Thyroid gland (tissue), 4 donors: Measurements from ENCODE around the gene MAML3. TPM values are rescaled to one million over a fixed set of nuclear protein-coding genes. Genes with fewer than 3 reads are reported as not detected.

Source experiments
- DNase-seq, 2 donors: peaks; one replicate each; pipeline ENCODE4 v3.0.0-alpha.2; 2019
- H3K27ac ChIP-seq, 3 donors: fragments of 200-600 bp; sonication (generic); 1 replicate in 2 of 3; 2 replicates in 1 of 3; pipeline ENCODE4 v1.5.1; 2016 to 2019; ENCODE audit warnings: mild to moderate bottlenecking in 1 of 3, moderate library complexity in 1 of 3
- H3K27me3 ChIP-seq: fragments of 200-600 bp; sonication (generic); one replicate; pipeline ENCODE4 v1.5.1; 2019
- H3K36me3 ChIP-seq, 2 donors: fragments of 200-600 bp; sonication (generic); one replicate each; pipeline ENCODE4 v1.5.1; 2016 to 2019
- H3K4me1 ChIP-seq, 2 donors: fragments of 200-600 bp; sonication (generic); one replicate each; pipeline ENCODE4 v1.5.1; 2017 to 2019
- H3K4me3 ChIP-seq, 3 donors: fragments of 200-600 bp; sonication (generic); replicated peaks in 1 of 3; 1 replicate in 2 of 3; 2 replicates in 1 of 3; pipeline ENCODE4 v1.5.1; 2016; ENCODE audit warnings: mild to moderate bottlenecking in 1 of 3
- H3K9me3 ChIP-seq: fragments of 200-600 bp; sonication (generic); one replicate; pipeline ENCODE4 v1.5.1; 2017
- CTCF ChIP-seq, 6 experiments: fragments of 200-600 bp in 3 of 6; fragments of 450-650 bp in 3 of 6; sonication (generic) in 3 of 6; IDR thresholded peaks; one replicate each; pipeline ENCODE4 v1.5.1; 2016 to 2019; ENCODE audit warnings: antibody characterized with exemption in 6 of 6, mild to moderate bottlenecking in 2 of 6, inconsistent platforms in 1 of 6, moderate library complexity in 1 of 6
- POLR2A ChIP-seq, 2 donors: fragments of 450-650 bp; IDR thresholded peaks; one replicate each; pipeline ENCODE4 v1.6.1; 2017; ENCODE audit warnings: antibody characterized with exemption in 2 of 2, mild to moderate bottlenecking in 2 of 2, moderate library complexity in 1 of 2
- WGBS, 2 donors: methylation state at CpG; one replicate each; pipeline ENCODE4 v1.1.5; 2017; 5-methylcytosine and 5-hydroxymethylcytosine counted together
- intact Hi-C: fragments of 100-400 bp; cut with DNase I; formaldehyde crosslinking; loops from one replicate; pipeline ENCODE4 v1.15.1; 2023
- total RNA-seq, 4 donors: library from RNA; depleted of rRNA; stranded (reverse); fragments of >200 nt; gene quantifications; one replicate each; pipeline ENCODE4 v1.2.3, GENCODE V29; 2016

Gene MAML3
- total RNA-seq, 4 donors from 2014 or later: 5.7 to 14.1 (median 11.4) TPM

- no peak overlapping the region for H3K27ac ChIP-seq
Measured at GRCh38 chr4:139978692-139979091, 175.3 kb downstream of the MAML3 start.

GRCh38 chr4:139977838-139978609 lies 176.0 kb downstream of the MAML3 start:
- H3K9me3 ChIP-seq: no peaks in the 10 kb centered on the region
- no peaks in the 10 kb centered on the region for H3K27me3 ChIP-seq
- no peak for TF ChIP-seq CTCF (IDR thresholded peaks at IDR 0.05)
- H3K4me1 ChIP-seq: peaks cover 28 to 43% of the 10 kb centered on the region in 2 donors
- H3K27ac ChIP-seq: peak overlapping the region in 1 of 3 donors; percentile 7
- DNase-seq: peak; percentile 76 to 78
- H3K4me3 ChIP-seq: no peak overlapping the region
- WGBS, 2 donors: 53 to 55% methylated on average over 3 of the region's 3 CpGs
- no peaks in the 10 kb centered on the region for H3K36me3 ChIP-seq
- intact Hi-C loops: no loop called here

More at GRCh38 chr4:139978692-139979091, 175.3 kb downstream of the MAML3 start:
- TF ChIP-seq POLR2A (IDR thresholded peaks at IDR 0.05) (no peak), CTCF (IDR thresholded peaks at IDR 0.05) (no peak)
- Histone ChIP-seq H3K4me3 (no peak overlapping the region), H3K36me3 (no peaks in the 10 kb centered on the region), H3K9me3 (no peaks in the 10 kb centered on the region), H3K27me3 (no peaks in the 10 kb centered on the region), H3K4me1 (peaks cover 22 to 37% of the 10 kb centered on the region in 2 donors)
- intact Hi-C loops: no loop called here
- WGBS, 2 donors: 67 to 81% methylated on average over 2 of the region's 2 CpGs
- DNase-seq: no peak

DNA sequence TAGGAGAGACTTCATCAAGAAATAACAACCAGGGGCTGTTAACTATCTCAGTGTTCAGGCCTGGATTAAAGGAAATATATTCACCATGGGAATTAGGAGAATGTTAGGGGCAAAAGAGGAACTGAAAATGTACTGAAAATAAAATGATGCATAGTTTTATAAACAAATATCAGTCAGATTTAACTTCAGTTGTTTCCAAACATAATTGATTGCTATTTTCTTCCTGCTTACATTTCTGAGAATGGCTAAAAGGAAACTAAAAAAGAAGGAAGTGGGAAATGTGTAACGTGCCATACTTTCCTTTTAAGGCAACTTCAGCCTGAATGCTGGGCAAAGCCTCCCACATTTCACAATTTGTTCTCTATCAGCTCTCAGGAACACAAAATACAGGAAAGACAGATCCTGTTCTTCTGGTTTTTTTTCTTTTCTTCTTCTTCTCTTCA lies 178.1 kb downstream of the MAML3 start:
- DNase-seq: peak; percentile 31 to 36
- TF ChIP-seq POLR2A (IDR thresholded peaks at IDR 0.05): no peak
- TF ChIP-seq CTCF (IDR thresholded peaks at IDR 0.05): no peak
- intact Hi-C loops: no loop called here
- Histone ChIP-seq H3K4me3 (no peak overlapping the region), H3K27me3 (no peaks in the 10 kb centered on the region), H3K27ac (peak overlapping the region; percentile 47 to 68 (median 65)), H3K4me1 (peaks cover 30 to 46% of the 10 kb centered on the region in 2 donors), H3K9me3 (no peaks in the 10 kb centered on the region), H3K36me3 (no peaks in the 10 kb centered on the region)
- 8 to 33% methylated on average over 1 of the region's 1 CpG for WGBS, 2 donors

GRCh38 chr4:139973616-139974015 lies 180.4 kb downstream of the MAML3 start:
- TF ChIP-seq CTCF (IDR thresholded peaks at IDR 0.05) (no peak), POLR2A (IDR thresholded peaks at IDR 0.05) (no peak)
- intact Hi-C loops: no loop called here
- H3K36me3 ChIP-seq: no peaks in the 10 kb centered on the region
- DNase-seq: no peak
- no peak overlapping the region for H3K4me3 ChIP-seq
- H3K27ac ChIP-seq: peak overlapping the region in 1 of 3 donors; percentile 2
- H3K27me3 ChIP-seq: no peaks in the 10 kb centered on the region
- peaks cover 42 to 58% of the 10 kb centered on the region in 2 donors for H3K4me1 ChIP-seq
- no peaks in the 10 kb centered on the region for H3K9me3 ChIP-seq

DNA sequence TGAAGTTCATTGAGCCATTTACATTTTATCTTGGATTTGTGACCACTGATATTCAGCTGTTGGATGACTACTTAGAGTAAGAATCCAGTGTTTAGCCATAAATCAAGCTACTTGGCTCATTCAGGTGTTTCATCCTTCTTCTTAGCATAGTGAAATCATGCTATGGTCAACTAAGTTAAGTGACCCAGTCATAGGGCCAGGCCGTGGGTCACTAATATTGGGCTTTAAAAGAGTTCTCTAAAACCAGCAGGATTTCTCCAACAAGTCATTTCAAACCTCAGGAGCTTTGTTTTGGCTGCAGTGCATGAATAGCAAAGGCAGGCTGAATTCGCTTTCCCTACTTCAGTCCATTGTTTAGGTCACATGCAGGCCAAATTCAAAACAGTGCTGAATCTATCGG lies 181.0 kb downstream of the MAML3 start:
- peaks cover 46 to 58% of the 10 kb centered on the region in 2 donors for H3K4me1 ChIP-seq
- intact Hi-C loops: no loop called here
- H3K27ac ChIP-seq: peak overlapping the region in 1 of 3 donors; percentile 2
- H3K27me3 ChIP-seq: no peaks in the 10 kb centered on the region
- 50 to 66% methylated on average over 3 of the region's 3 CpGs for WGBS, 2 donors
- H3K9me3 ChIP-seq: no peaks in the 10 kb centered on the region
- H3K36me3 ChIP-seq: no peaks in the 10 kb centered on the region
- no peak for DNase-seq
- TF ChIP-seq POLR2A (IDR thresholded peaks at IDR 0.05): no peak
- no peak for TF ChIP-seq CTCF (IDR thresholded peaks at IDR 0.05)
- no peak overlapping the region for H3K4me3 ChIP-seq
